Hepatocyte (in vitro differentiated cells): Measurements from ENCODE around the gene ANKRD33. TPM values are rescaled to one million over a fixed set of nuclear protein-coding genes. Genes with fewer than 3 reads are reported as not detected.

Experiments used
- DNase-seq: peaks from one replicate; pipeline ENCODE4 v3.0.0-alpha.2; 2016; ENCODE audit warnings: low spot score
- H2AFZ ChIP-seq: fragments of 200-600 bp; sonication (generic); 2 replicates; pipeline ENCODE4 v1.6.0; 2016; ENCODE audit warnings: antibody characterized with exemption, mild to moderate bottlenecking
- H3K27ac ChIP-seq: fragments of 200-600 bp; sonication (generic); 2 replicates; pipeline ENCODE4 v1.5.1; 2016; ENCODE audit warnings: mild to moderate bottlenecking
- H3K27me3 ChIP-seq: fragments of 200-600 bp; sonication (generic); 2 replicates; pipeline ENCODE4 v1.6.1; 2016
- H3K36me3 ChIP-seq: fragments of 200-600 bp; sonication (generic); replicated peaks from 2 replicates; pipeline ENCODE4 v1.5.1; 2016; ENCODE audit warnings: low read depth; ENCODE audit not compliant: insufficient read depth
- H3K4me1 ChIP-seq: fragments of 200-600 bp; sonication (generic); 2 replicates; pipeline ENCODE4 v1.5.1; 2016; ENCODE audit warnings: mild to moderate bottlenecking, moderate library complexity; ENCODE audit not compliant: insufficient read depth
- H3K4me2 ChIP-seq: fragments of 200-600 bp; sonication (generic); 2 replicates; pipeline ENCODE4 v1.6.0; 2016
- H3K4me3 ChIP-seq: fragments of 200-600 bp; sonication (generic); 2 replicates; pipeline ENCODE4 v1.5.1; 2016; ENCODE audit warnings: mild to moderate bottlenecking
- H3K79me2 ChIP-seq: fragments of 200-600 bp; sonication (generic); 2 replicates; pipeline ENCODE4 v1.6.0; 2017; ENCODE audit warnings: mild to moderate bottlenecking
- H3K9me2 ChIP-seq: fragments of 200-600 bp; sonication (generic); replicated peaks from 2 replicates; pipeline ENCODE4 v1.6.0; 2017; ENCODE audit warnings: mild to moderate bottlenecking; ENCODE audit not compliant: insufficient read depth
- H3K9me3 ChIP-seq: fragments of 200-600 bp; sonication (generic); 2 replicates; pipeline ENCODE4 v1.5.1; 2016; ENCODE audit warnings: low read depth, mild to moderate bottlenecking
- H4K20me1 ChIP-seq: fragments of 200-600 bp; sonication (generic); 2 replicates; pipeline ENCODE4 v1.6.0; 2016; ENCODE audit warnings: mild to moderate bottlenecking; ENCODE audit not compliant: insufficient read depth, poor library complexity, severe bottlenecking
- CTCF ChIP-seq: fragments of 200-600 bp; sonication (generic); IDR thresholded peaks from 2 replicates; pipeline ENCODE4 v1.5.1; 2016; ENCODE audit warnings: antibody characterized with exemption, mild to moderate bottlenecking; ENCODE audit not compliant: poor library complexity
- EZH2 ChIP-seq: fragments of 200-600 bp; sonication (generic); IDR thresholded peaks from 2 replicates; pipeline ENCODE4 v1.6.1; 2016; ENCODE audit warnings: antibody characterized with exemption, mild to moderate bottlenecking, borderline replicate concordance
- EZH2phosphoT487 ChIP-seq: fragments of 200-600 bp; sonication (generic); IDR thresholded peaks from one replicate; pipeline ENCODE4 v1.6.1; 2018; ENCODE audit warnings: antibody characterized with exemption, mild to moderate bottlenecking, low read depth, moderate library complexity; ENCODE audit not compliant: unreplicated experiment, severe bottlenecking
- WGBS: methylation state at CpG from one replicate; pipeline ENCODE4 v1.1.6; 2016; ENCODE audit warnings: low lambda C conversion rate; ENCODE audit errors: missing lambda C conversion rate; 5-methylcytosine and 5-hydroxymethylcytosine counted together
- polyA plus RNA-seq: library from polyadenylated mRNA; unstranded; fragments of >200 nt; fragmentation: Nextera tagmentation; extraction: Ambion mirVana; gene quantifications from 2 replicates; pipeline ENCODE4 v1.2.1, GENCODE V29; 2016
- total RNA-seq: library from RNA; depleted of rRNA; stranded (reverse); fragments of >200 nt; gene quantifications from 2 replicates; pipeline ENCODE4 v1.2.3, GENCODE V29; 2014

The ANKRD33 gene
- total and polyA plus RNA-seq, 2 experiments from 2014 or later: 0.12 TPM; not detected in 1

GRCh38 chr12:51874486-51874885 is 13.4 kb upstream of the ANKRD33 start:
- no peak for DNase-seq
- no peaks in the 10 kb centered on the region for H4K20me1 ChIP-seq
- no peak overlapping the region for H2AFZ ChIP-seq
- TF ChIP-seq EZH2 (no peak), EZH2phosphoT487 (no peak)
- 91% methylated on average over 4 of the region's 4 CpGs for WGBS
- H3K79me2 ChIP-seq: no peaks in the 10 kb centered on the region
- no peak overlapping the region for H3K4me2 ChIP-seq
- peaks cover 4% of the 10 kb centered on the region for H3K4me1 ChIP-seq
- no peaks in the 10 kb centered on the region for H3K9me2 ChIP-seq
- peaks cover 3% of the 10 kb centered on the region for H3K27me3 ChIP-seq
- no peaks in the 10 kb centered on the region for H3K36me3 ChIP-seq
- H3K27ac ChIP-seq: no peak overlapping the region
- no peaks in the 10 kb centered on the region for H3K9me3 ChIP-seq
- no peak overlapping the region for H3K4me3 ChIP-seq

- TF ChIP-seq CTCF (no peak), EZH2 (no peak), EZH2phosphoT487 (no peak)
These were observed 8.8 kb upstream of the ANKRD33 start for GRCh38 chr12:51879102-51879501.

GRCh38 chr12:51883295-51883694 is 4.6 kb upstream of the ANKRD33 start:
- Histone ChIP-seq H3K27ac (no peak overlapping the region), H3K9me2 (no peaks in the 10 kb centered on the region), H2AFZ (no peak overlapping the region), H3K36me3 (no peaks in the 10 kb centered on the region), H3K4me3 (no peak overlapping the region), H3K4me1 (no peaks in the 10 kb centered on the region), H3K79me2 (no peaks in the 10 kb centered on the region), H3K9me3 (no peaks in the 10 kb centered on the region), H3K27me3 (no peaks in the 10 kb centered on the region), H4K20me1 (no peaks in the 10 kb centered on the region), H3K4me2 (no peak overlapping the region)
- TF ChIP-seq EZH2phosphoT487 (no peak), CTCF (no peak), EZH2 (no peak)
- WGBS: 100% methylated on average over 1 of the region's 1 CpG
- DNase-seq: no peak

More at GRCh38 chr12:51879102-51879501, 8.8 kb upstream of the ANKRD33 start:
- H3K27me3 ChIP-seq: no peaks in the 10 kb centered on the region
- no peaks in the 10 kb centered on the region for H4K20me1 ChIP-seq
- no peaks in the 10 kb centered on the region for H3K79me2 ChIP-seq
- no peak overlapping the region for H3K4me3 ChIP-seq
- no peaks in the 10 kb centered on the region for H3K36me3 ChIP-seq
- H3K9me2 ChIP-seq: no peaks in the 10 kb centered on the region
- no peak overlapping the region for H3K27ac ChIP-seq
- DNase-seq: no peak
- no peak overlapping the region for H3K4me2 ChIP-seq
- no peaks in the 10 kb centered on the region for H3K4me1 ChIP-seq
- H2AFZ ChIP-seq: no peak overlapping the region
- no peaks in the 10 kb centered on the region for H3K9me3 ChIP-seq
- WGBS: 84% methylated on average over 3 of the region's 3 CpGs

- Histone ChIP-seq H2AFZ (no peak overlapping the region), H3K27me3 (no peaks in the 10 kb centered on the region), H3K36me3 (no peaks in the 10 kb centered on the region), H3K79me2 (no peaks in the 10 kb centered on the region), H3K9me2 (no peaks in the 10 kb centered on the region), H4K20me1 (no peaks in the 10 kb centered on the region), H3K27ac (no peak overlapping the region), H3K9me3 (no peaks in the 10 kb centered on the region), H3K4me2 (no peak overlapping the region), H3K4me1 (no peaks in the 10 kb centered on the region), H3K4me3 (no peak overlapping the region)
- TF ChIP-seq EZH2 (no peak), CTCF (no peak), EZH2phosphoT487 (no peak)
- no peak for DNase-seq
- 91% methylated on average over 4 of the region's 4 CpGs for WGBS
These were observed 3.8 kb upstream of the ANKRD33 start for GRCh38 chr12:51883998-51884675.
